ENCODE measurements around the gene CCNH.

- no peak for TF ChIP-seq EZH2 (IDR thresholded peaks at IDR 0.05)
- no peak for TF ChIP-seq POLR2AphosphoS5 (IDR thresholded peaks at IDR 0.05; ENCODE audit: borderline replicate concordance, low read depth, low read length)
These were observed 9.3 kb downstream of the CCNH start for GRCh38 chr5:87403409-87403808.

Measured in SK-N-MC (cell line).